Epithelial cell of esophagus (primary cell): ENCODE data around the gene TMPO.

Experiments
- DNase-seq: peaks from one replicate; pipeline ENCODE4 v3.0.0; 2010; ENCODE audit warnings: low read depth
- H3K4me3 ChIP-seq: 2 replicates; pipeline ENCODE4 v1.5.1; 2011; ENCODE audit warnings: mild to moderate bottlenecking, low read length, control low read depth
- TF ChIP-seq, protein P1 (sequence below): IDR thresholded peaks from 2 replicates; pipeline ENCODE4 v1.5.1; 2011; ENCODE audit warnings: low read depth, mild to moderate bottlenecking, low read length, control low read depth, inconsistent platforms; ENCODE audit not compliant: insufficient read depth; ENCODE audit errors: missing control alignments

TMPO gene

DNA sequence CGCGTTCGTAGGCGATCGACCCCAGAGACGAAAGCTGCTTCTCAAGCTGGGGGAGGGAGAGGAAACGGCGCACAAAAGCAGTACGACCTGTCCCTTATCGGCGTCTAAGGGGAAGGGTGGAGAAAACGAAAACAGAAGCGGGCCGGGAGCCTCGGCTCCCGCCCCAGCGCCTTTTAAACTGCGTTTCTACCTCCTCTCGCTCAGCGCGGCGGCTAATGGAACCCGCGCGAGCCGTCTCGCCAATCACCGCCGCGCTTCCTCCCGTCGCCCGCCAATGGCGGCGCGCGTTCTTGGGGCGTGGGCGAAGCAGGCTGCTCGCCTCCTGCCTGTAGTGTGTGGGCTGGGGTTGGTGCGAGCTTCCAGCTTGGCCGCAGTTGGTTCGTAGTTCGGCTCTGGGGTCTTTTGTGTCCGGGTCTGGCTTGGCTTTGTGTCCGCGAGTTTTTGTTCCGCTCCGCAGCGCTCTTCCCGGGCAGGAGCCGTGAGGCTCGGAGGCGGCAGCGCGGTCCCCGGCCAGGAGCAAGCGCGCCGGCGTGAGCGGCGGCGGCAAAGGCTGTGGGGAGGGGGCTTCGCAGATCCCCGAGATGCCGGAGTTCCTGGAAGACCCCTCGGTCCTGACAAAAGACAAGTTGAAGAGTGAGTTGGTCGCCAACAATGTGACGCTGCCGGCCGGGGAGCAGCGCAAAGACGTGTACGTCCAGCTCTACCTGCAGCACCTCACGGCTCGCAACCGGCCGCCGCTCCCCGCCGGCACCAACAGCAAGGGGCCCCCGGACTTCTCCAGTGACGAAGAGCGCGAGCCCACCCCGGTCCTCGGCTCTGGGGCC is at the start of gene TMPO:
Gene TMPO, plus strand, starts transcription at position 304 of the 824 bp plus-strand sequence. Its CDS starts 278 bp downstream, at position 582.
- DNase-seq: peak; percentile 93
- TF ChIP-seq, protein P1, sequence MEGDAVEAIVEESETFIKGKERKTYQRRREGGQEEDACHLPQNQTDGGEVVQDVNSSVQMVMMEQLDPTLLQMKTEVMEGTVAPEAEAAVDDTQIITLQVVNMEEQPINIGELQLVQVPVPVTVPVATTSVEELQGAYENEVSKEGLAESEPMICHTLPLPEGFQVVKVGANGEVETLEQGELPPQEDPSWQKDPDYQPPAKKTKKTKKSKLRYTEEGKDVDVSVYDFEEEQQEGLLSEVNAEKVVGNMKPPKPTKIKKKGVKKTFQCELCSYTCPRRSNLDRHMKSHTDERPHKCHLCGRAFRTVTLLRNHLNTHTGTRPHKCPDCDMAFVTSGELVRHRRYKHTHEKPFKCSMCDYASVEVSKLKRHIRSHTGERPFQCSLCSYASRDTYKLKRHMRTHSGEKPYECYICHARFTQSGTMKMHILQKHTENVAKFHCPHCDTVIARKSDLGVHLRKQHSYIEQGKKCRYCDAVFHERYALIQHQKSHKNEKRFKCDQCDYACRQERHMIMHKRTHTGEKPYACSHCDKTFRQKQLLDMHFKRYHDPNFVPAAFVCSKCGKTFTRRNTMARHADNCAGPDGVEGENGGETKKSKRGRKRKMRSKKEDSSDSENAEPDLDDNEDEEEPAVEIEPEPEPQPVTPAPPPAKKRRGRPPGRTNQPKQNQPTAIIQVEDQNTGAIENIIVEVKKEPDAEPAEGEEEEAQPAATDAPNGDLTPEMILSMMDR: no peak
- H3K4me3 ChIP-seq: peak within 1 kb of the TSS; percentile 55

DNA sequence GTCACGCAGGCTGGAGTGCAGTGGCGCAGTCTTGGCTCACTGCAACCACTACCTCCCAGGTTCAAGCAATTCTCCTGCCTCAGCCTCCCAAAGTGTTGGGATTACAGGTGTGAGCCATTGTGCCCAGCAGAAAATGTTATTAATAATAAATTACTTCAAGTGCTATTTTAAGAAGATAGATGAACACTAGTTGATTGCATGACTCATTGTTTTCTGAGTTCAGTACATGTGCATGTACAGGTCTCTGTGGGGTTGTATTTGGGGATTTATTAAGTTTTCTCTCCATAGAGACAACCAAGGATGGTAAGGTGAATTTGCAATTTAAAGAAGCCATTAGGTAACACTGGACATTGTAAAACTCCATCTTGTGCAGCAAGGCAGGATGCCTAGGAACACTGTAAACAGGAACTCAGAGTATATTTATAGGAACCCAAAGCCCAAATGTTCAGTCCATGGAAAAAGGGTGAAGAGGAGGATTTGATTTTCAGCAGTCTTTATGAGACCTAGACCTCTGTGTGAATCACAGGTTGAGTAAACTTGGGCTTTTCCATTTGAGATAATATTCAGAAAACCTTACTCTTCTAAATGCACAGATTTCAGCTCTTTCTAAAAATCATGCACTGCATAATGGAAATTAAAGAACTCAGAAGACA is 49.3 kb upstream of the TMPO start:
- DNase-seq: peak; percentile 26
- H3K4me3 ChIP-seq: no peak overlapping the region
- TF ChIP-seq, protein P1: no peak

DNA sequence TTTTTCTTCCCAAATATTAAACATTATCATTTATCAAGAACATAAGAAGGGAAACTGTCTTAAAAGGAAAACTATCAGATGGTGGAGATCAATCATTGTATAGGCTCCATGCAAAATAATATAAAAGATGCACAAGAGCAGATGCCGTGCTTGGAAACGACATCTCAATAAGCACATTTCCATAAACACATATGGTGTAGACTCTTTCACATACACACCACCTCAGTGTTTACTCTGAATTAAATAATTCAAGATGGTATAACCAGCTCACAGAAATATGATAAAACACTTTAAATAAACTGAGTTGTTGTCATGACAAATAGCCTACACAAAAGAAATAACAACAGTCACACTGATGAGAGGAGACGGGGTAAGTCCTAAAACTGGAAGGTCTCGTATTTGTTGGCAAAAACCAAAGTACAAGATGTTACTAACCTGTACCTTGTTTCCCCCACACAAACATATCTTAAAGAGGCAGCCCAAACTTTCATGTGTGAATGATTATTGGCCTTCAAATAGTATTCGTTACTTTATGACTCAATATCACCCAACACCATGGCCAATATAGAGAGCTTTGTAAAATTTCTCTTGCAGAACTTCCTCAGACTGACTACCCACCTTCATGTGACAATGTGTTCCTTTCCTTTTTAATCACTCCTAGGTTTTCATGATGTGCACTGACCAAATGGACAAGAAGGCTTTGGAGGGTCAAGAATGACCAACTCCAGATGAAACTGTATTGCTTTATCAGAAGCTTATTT is 48.6 kb upstream of the TMPO start:
- DNase-seq: no peak
- TF ChIP-seq, protein P1: no peak
- H3K4me3 ChIP-seq: no peak overlapping the region

DNA sequence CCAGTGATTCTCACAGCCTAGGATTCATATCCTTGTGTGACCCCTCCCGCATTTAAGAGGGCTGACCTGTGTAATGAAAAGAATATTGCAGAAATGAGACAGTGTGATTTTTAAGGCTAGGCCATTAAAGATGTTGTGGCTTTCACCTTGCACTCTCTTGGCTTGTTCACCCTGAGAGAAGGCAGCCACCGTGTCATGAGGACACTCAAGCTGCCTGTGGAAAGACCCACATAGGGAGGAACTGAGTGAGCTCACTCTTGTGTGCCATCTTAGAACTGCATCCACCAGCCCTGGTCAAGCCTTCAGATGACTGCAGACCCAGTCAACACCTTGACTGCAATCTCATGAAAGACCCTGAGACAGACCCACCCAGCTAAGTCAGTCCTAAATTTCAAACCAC is 46.3 kb upstream of the TMPO start:
- no peak for DNase-seq
- TF ChIP-seq, protein P1: no peak
- no peak overlapping the region for H3K4me3 ChIP-seq

DNA sequence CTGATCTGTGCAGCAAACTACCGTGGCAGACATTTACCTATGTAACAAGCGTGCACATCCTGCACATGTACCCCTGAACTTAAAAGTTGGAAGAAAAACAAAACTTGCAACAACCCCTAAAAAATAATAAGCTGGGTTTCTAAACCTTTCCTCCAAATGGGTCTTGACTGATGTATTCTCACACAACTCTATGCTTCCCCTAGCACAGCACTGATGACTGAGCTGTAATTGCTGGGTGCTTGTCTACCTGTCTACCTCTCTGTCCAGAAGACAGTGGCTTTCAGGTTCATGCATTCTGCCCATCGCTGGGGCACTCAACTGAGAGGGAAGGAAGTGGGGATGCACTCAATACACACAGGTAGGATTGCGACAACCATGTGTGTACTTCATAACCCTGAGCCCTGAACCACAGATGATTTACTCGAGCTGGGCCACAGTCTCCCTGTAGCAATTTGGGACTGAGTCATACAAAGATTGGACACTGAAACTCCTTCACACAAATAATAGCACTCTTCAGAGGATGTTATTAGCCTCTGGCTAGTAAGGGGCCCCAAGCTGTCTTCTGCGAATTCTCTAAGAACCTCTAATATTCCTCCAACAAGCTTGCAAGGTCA is 44.8 kb upstream of the TMPO start:
- peak; percentile 39 for DNase-seq
- TF ChIP-seq, protein P1: no peak
- no peak overlapping the region for H3K4me3 ChIP-seq

DNA sequence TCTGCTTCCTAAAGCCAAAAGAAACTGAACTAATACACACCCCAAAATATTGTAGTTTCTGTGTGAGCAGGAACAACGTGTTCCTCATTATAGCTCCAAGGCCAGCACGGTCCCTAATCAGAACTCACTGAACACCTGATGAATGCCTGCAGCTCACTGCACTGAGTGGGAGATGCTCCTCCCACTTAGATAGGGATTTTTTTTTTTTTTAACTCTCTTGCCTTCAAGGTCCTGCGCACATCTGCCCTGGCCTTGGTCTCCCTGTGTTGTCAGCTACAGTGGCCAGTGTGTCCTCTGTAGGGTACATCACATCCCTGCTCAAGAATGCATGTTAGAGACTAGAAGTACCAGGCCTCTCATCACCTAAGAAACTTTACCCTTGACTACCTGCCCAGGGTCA is 44.3 kb upstream of the TMPO start:
- H3K4me3 ChIP-seq: no peak overlapping the region
- no peak for DNase-seq
- TF ChIP-seq, protein P1: no peak
